NCI-H2029 treated with DMSO at 0.1 percent for 48 hours (cell line): ENCODE measurements around the gene DYRK1B.
A peak's percentile ranks its signal among the peaks of the same experiment; 100 is the strongest.
"Not testable (repeated sequence)": the region's sequence is repeated elsewhere in the genome, so short reads cannot be mapped to it uniquely, and the experiment has no call there.

Experiments
- DNase-seq: peaks from one replicate; lab custom pipeline; 2025; lab: John Stamatoyannopoulos, UW

DYRK1B gene

GRCh38 chr19:39830847-39831246 is 3.1 kb downstream of the DYRK1B start:
- no peak for DNase-seq

- no peak for DNase-seq
Observed at GRCh38 chr19:39830406-39830805, 3.6 kb downstream of the DYRK1B start.

- DNase-seq = no peak
Observed at GRCh38 chr19:39829702-39830275, 4.2 kb downstream of the DYRK1B start.

- no peak for DNase-seq
Observed at GRCh38 chr19:39828654-39829032, 5.3 kb downstream of the DYRK1B start.

GRCh38 chr19:39828015-39828653 is 5.8 kb downstream of the DYRK1B start:
- DNase-seq = peak; percentile 71

GRCh38 chr19:39827216-39827615 is 6.7 kb downstream of the DYRK1B start:
- DNase-seq = no peak

GRCh38 chr19:39826311-39826945 is 7.5 kb downstream of the DYRK1B start:
- no peak for DNase-seq

GRCh38 chr19:39825531-39826076 is 8.4 kb downstream of the DYRK1B start:
- no peak for DNase-seq

- DNase-seq = no peak
Observed at GRCh38 chr19:39825093-39825463, 8.9 kb downstream of the DYRK1B start.

GRCh38 chr19:39824143-39825092 is 9.5 kb downstream of the DYRK1B start:
- peak; percentile 97 for DNase-seq

GRCh38 chr19:39823686-39824085 is 10.3 kb downstream of the DYRK1B start:
- no peak for DNase-seq

- DNase-seq = no peak
Observed at GRCh38 chr19:39820696-39821095, 13.3 kb downstream of the DYRK1B start.

- DNase-seq = no peak
Observed at GRCh38 chr19:39819786-39820185, 14.2 kb downstream of the DYRK1B start.

GRCh38 chr19:39818626-39819097 is 15.3 kb downstream of the DYRK1B start:
- DNase-seq = no peak

- no peak for DNase-seq
Observed at GRCh38 chr19:39817888-39818561, 15.9 kb downstream of the DYRK1B start.

GRCh38 chr19:39816287-39817048 is 17.5 kb downstream of the DYRK1B start:
- DNase-seq = no peak

- DNase-seq = no peak
Observed at GRCh38 chr19:39814595-39814994, 19.4 kb downstream of the DYRK1B start.

GRCh38 chr19:39814111-39814510 is 19.9 kb downstream of the DYRK1B start:
- not testable (repeated sequence) for DNase-seq

GRCh38 chr19:39813264-39813993 is 20.5 kb downstream of the DYRK1B start:
- DNase-seq = no peak

- no peak for DNase-seq
Observed at GRCh38 chr19:39811064-39811463, 22.9 kb downstream of the DYRK1B start.
